ENCODE measurements around the gene ERCC6L. TPM values are rescaled to one million over a fixed set of nuclear protein-coding genes. Genes with fewer than 3 reads are reported as not detected.

ERCC6L gene
- total RNA-seq, 2 donors from 2014 or later: 0.10 TPM; not detected in 1

DNA sequence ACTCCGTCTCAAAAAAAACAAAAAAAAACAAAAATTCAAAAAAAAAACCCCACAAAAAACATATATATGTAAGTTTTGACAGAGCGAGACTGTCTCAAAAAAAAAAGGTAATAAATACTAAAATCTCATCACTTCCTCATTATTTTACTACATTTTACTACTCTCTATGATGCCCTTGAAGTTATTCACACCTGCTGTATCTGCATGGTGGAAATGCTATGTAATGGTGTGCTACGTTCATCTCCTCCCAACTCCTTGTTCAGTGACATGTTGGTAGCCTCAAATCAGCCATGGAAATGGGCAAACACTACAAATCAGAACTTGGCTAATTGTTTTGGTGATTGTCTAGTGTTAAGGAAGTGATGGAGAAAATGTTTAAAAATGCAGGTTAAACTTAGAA lies 26.4 kb upstream of the ERCC6L start:
- H3K36me3 Mint-ChIP-seq (ENCODE audit: low read depth): peaks cover 3% of the 10 kb centered on the region

DNA sequence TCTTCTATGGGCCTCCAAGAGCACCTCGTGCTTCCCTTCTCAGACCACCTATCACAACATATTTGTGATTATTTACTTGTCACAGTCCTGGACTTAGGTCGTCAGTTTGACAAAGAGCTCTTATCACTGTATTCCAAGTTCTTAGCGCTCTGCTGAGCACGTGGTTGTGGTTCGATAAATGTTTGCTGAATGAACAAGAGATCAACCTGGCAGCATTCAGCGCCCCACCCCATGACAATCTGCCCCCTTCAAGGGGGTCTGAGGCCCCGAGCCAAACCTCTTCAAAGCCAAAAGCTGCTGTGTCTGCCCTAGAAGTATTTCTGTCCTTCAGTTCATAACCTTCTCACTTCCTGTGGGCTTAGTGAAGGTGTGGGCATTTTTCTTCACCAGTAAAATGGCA lies 23.2 kb upstream of the ERCC6L start:
- Mint-ChIP-seq H3K4me1 (peaks cover 5% of the 10 kb centered on the region), H3K27ac (no peak overlapping the region), H3K4me3 (no peak overlapping the region), H3K36me3 (ENCODE audit: low read depth) (no peaks in the 10 kb centered on the region), H3K27me3 (no peaks in the 10 kb centered on the region)
- ATAC-seq: no peak
- H3K9me3 ChIP-seq (ENCODE audit: control insufficient read depth, low read length, poor library complexity, severe bottlenecking): no peaks in the 10 kb centered on the region
- no peak for DNase-seq

More for the DNA sequence above, 26.4 kb upstream of the ERCC6L start:
- Mint-ChIP-seq H3K4me3 (no peak overlapping the region), H3K27me3 (no peaks in the 10 kb centered on the region), H3K4me1 (peaks cover 2% of the 10 kb centered on the region), H3K27ac (no peak overlapping the region)
- ATAC-seq (no peak), DNase-seq (no peak)
- no peaks in the 10 kb centered on the region for H3K9me3 ChIP-seq (ENCODE audit: control insufficient read depth, low read length, poor library complexity, severe bottlenecking)

- H3K4me1 Mint-ChIP-seq: peaks cover 5% of the 10 kb centered on the region
Measured at GRCh38 chrX:72260448-72260847, 21.6 kb upstream of the ERCC6L start.

DNA sequence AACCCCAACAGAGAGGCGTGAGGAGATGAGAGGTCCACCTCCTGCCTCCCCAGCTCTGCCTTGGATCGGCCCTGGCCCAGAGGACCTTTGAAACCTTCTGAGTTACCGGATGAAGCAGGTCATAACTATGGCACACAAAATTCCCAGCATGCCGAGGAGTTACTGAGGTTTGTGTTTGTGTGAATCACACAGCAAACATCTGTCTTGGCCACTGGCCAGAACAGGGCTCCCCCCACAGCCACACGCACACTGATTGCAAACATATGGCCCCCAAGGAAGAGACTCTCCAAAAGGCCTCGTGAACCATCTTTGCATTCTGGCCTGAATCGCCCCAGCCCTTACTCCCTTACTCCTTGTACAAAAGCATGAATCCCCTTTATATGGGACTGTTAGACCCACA lies 19.3 kb upstream of the ERCC6L start:
- Mint-ChIP-seq H3K4me1 (peaks cover 8% of the 10 kb centered on the region), H3K27me3 (peaks cover 25% of the 10 kb centered on the region), H3K36me3 (ENCODE audit: low read depth) (peaks cover 3% of the 10 kb centered on the region), H3K4me3 (no peak overlapping the region), H3K27ac (no peak overlapping the region)
- no peaks in the 10 kb centered on the region for H3K9me3 ChIP-seq (ENCODE audit: control insufficient read depth, low read length, poor library complexity, severe bottlenecking)
- no peak for DNase-seq
- ATAC-seq: no peak

More at GRCh38 chrX:72260448-72260847, 21.6 kb upstream of the ERCC6L start:
- H3K9me3 ChIP-seq (ENCODE audit: control insufficient read depth, low read length, poor library complexity, severe bottlenecking): no peaks in the 10 kb centered on the region
- Mint-ChIP-seq H3K27ac (no peak overlapping the region), H3K4me3 (no peak overlapping the region), H3K36me3 (ENCODE audit: low read depth) (no peaks in the 10 kb centered on the region), H3K27me3 (peaks cover 12% of the 10 kb centered on the region)
- no peak for DNase-seq
- no peak for ATAC-seq

GRCh38 chrX:72255864-72256263 lies 17.0 kb upstream of the ERCC6L start:
- H3K9me3 ChIP-seq (ENCODE audit: control insufficient read depth, low read length, poor library complexity, severe bottlenecking): no peaks in the 10 kb centered on the region
- no peak overlapping the region for H3K4me3 Mint-ChIP-seq
- H3K27me3 Mint-ChIP-seq: peaks cover 32% of the 10 kb centered on the region
- H3K36me3 Mint-ChIP-seq (ENCODE audit: low read depth): peaks cover 3% of the 10 kb centered on the region
- H3K27ac Mint-ChIP-seq: no peak overlapping the region
- DNase-seq: no peak
- H3K4me1 Mint-ChIP-seq: peaks cover 6% of the 10 kb centered on the region
- ATAC-seq: no peak

DNA sequence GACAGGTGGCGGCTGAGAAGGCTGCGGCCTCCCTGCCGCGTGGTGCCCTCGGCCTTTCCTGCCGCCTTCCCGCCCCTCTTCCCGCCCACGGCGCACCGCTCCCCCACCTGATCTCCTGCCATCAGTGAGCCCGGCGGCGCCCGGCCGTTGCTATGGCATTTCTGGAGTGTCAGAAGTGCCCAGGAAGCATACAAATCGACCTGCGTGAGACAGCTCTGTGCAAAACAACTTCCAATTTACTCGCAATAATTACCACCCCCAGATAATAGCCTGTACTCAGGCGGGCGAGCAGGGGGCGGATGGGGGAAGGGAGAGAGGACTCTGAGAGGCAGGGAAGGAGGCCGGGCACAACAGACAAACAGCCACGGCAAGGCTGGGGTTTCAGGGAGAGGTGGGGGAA lies 16.6 kb upstream of the ERCC6L start:
- H3K27me3 Mint-ChIP-seq: peaks cover 32% of the 10 kb centered on the region
- ATAC-seq: no peak
- H3K4me1 Mint-ChIP-seq: peaks cover 6% of the 10 kb centered on the region
- no peak for DNase-seq
- H3K36me3 Mint-ChIP-seq (ENCODE audit: low read depth): peaks cover 3% of the 10 kb centered on the region
- H3K27ac Mint-ChIP-seq: no peak overlapping the region
- H3K4me3 Mint-ChIP-seq: peak overlapping the region; percentile 21
- H3K9me3 ChIP-seq (ENCODE audit: control insufficient read depth, low read length, poor library complexity, severe bottlenecking): no peaks in the 10 kb centered on the region

GRCh38 chrX:72254816-72255215 lies 16.0 kb upstream of the ERCC6L start:
- Mint-ChIP-seq H3K27me3 (peaks cover 32% of the 10 kb centered on the region), H3K27ac (no peak overlapping the region), H3K4me3 (no peak overlapping the region), H3K4me1 (peaks cover 6% of the 10 kb centered on the region), H3K36me3 (ENCODE audit: low read depth) (peaks cover 3% of the 10 kb centered on the region)
- no peaks in the 10 kb centered on the region for H3K9me3 ChIP-seq (ENCODE audit: control insufficient read depth, low read length, poor library complexity, severe bottlenecking)
- no peak for ATAC-seq
- DNase-seq: no peak

DNA sequence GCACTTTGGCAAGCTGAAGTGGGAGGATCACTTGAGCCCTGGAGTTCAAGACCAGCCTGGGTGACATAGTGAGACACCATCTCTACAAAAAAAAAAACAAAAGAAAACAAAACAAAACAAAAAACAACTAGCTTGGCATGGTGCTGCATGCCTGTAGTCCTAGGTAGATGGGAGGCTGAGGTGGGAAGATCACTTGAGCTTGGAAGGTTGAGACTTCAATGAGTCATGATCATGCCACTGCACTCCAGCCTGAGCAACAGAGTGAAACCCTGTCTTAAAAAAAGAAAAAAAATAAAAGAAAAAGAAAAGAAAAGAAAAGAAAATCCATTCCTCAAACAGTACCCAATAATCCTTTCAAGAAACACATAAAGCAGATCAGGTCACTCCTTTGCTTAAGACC lies 14.9 kb upstream of the ERCC6L start:
- H3K27me3 Mint-ChIP-seq: peaks cover 32% of the 10 kb centered on the region
- H3K27ac Mint-ChIP-seq: no peak overlapping the region
- H3K4me3 Mint-ChIP-seq: peak overlapping the region; percentile 33
- ATAC-seq (no peak), DNase-seq (no peak)
- H3K4me1 Mint-ChIP-seq: peaks cover 6% of the 10 kb centered on the region
- peaks cover 3% of the 10 kb centered on the region for H3K36me3 Mint-ChIP-seq (ENCODE audit: low read depth)
- no peaks in the 10 kb centered on the region for H3K9me3 ChIP-seq (ENCODE audit: control insufficient read depth, low read length, poor library complexity, severe bottlenecking)

DNA sequence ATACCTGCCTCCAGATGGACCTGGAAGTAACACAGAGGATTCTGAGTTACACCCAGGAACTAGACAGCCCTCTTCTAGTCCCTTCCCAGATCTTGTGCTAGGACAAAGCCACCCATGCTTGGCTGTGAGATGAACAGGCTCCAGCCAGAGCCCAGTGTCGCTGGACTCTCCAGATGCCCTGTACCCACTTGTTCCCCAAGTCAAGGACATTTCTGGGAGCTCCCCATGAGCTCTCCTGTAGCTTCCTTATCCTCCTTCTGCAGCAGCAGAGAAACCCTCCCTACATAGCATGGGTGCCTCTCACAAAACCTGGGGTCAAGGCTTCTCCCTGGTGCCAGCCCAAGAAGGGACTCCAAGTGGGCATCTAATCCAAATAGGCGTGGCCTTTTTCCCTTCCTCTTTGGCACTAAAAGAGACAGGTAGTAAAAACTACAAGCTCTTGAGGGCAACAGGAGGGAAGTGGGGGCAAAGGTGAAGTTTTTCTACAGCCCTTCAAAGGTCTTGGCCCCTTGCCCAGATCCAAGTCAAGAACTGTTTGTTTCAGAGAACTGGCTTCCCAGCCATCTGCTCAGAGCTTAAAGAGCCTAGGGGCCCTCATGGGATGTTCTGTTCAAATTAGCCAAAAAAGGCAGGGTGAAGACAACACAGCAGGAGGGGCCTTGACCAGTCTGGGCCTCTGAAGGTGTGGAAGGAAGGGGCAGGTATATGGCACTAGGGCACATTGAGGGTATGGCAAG lies 8.5 kb upstream of the ERCC6L start:
- H3K9me3 ChIP-seq (ENCODE audit: control insufficient read depth, low read length, poor library complexity, severe bottlenecking): no peaks in the 10 kb centered on the region
- H3K27me3 Mint-ChIP-seq: no peaks in the 10 kb centered on the region
- no peak overlapping the region for H3K4me3 Mint-ChIP-seq
- no peaks in the 10 kb centered on the region for H3K4me1 Mint-ChIP-seq
- no peak overlapping the region for H3K27ac Mint-ChIP-seq
- DNase-seq (no peak), ATAC-seq (no peak)
- no peaks in the 10 kb centered on the region for H3K36me3 Mint-ChIP-seq (ENCODE audit: low read depth)

GRCh38 chrX:72245461-72246089 lies 6.7 kb upstream of the ERCC6L start:
- Mint-ChIP-seq H3K4me3 (no peak overlapping the region), H3K4me1 (no peaks in the 10 kb centered on the region), H3K36me3 (ENCODE audit: low read depth) (no peaks in the 10 kb centered on the region), H3K27ac (no peak overlapping the region), H3K27me3 (no peaks in the 10 kb centered on the region)
- ATAC-seq: no peak
- DNase-seq: peak in 2 of 3 donors; percentile 12 to 26
- no peaks in the 10 kb centered on the region for H3K9me3 ChIP-seq (ENCODE audit: control insufficient read depth, low read length, poor library complexity, severe bottlenecking)

DNA sequence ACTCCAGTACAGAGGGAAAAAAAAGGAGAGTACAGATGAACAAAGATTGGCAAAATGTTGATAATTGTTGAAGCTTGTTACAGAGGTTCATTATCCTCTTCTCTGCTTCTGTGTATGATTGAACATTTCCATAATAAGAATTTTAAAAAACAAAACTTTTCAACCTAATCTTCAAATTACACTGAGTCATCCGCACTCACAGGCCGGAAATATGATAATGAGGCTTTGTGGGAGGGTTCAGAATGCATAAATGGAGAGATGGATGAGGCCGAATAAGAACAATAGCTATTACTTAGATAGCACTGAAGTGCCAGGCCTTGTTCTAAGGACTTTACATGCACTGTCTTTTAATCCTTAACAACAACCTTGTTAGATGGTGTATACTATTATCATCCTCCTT lies 4.6 kb upstream of the ERCC6L start:
- H3K9me3 ChIP-seq (ENCODE audit: control insufficient read depth, low read length, poor library complexity, severe bottlenecking): no peaks in the 10 kb centered on the region
- Mint-ChIP-seq H3K27ac (no peak overlapping the region), H3K27me3 (no peaks in the 10 kb centered on the region), H3K4me1 (no peaks in the 10 kb centered on the region), H3K4me3 (no peak overlapping the region), H3K36me3 (ENCODE audit: low read depth) (no peaks in the 10 kb centered on the region)
- no peak for DNase-seq
- ATAC-seq: no peak

DNA sequence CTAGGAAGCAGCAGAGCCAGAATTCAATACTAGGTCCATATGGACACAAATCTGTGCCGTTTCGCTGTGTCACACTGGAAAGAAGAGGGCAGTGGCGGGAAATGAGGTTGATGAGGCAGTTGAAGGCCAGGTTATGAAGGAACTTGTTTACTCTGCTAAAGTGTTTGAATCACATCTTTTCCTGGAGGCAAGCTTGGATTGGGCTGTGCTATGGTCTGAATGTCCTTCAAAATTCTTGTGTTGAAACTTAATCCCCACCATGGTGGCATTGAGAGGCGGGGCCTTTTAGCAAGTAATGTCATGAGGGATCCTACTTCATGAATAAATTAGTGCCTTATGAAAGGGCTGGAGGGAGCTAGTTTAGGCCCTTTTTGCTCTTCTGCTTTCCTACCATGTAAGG lies 2.1 kb upstream of the ERCC6L start:
- ATAC-seq (no peak), DNase-seq (no peak)
- no peaks in the 10 kb centered on the region for H3K36me3 Mint-ChIP-seq (ENCODE audit: low read depth)
- H3K4me3 Mint-ChIP-seq: no peak overlapping the region
- no peaks in the 10 kb centered on the region for H3K27me3 Mint-ChIP-seq
- no peaks in the 10 kb centered on the region for H3K9me3 ChIP-seq (ENCODE audit: control insufficient read depth, low read length, poor library complexity, severe bottlenecking)
- H3K4me1 Mint-ChIP-seq: peaks cover 2% of the 10 kb centered on the region
- no peak overlapping the region for H3K27ac Mint-ChIP-seq

GRCh38 chrX:72238183-72238582 lies 644 bp downstream of the ERCC6L start:
- DNase-seq (no peak), ATAC-seq (no peak)
- Mint-ChIP-seq H3K27me3 (no peaks in the 10 kb centered on the region), H3K36me3 (ENCODE audit: low read depth) (no peaks in the 10 kb centered on the region), H3K4me1 (peaks cover 2% of the 10 kb centered on the region), H3K27ac (no peak overlapping the region), H3K4me3 (peak overlapping the region; percentile 75)
- no peaks in the 10 kb centered on the region for H3K9me3 ChIP-seq (ENCODE audit: control insufficient read depth, low read length, poor library complexity, severe bottlenecking)

GRCh38 chrX:72236841-72237240 lies 2.0 kb downstream of the ERCC6L start:
- no peak overlapping the region for H3K4me3 Mint-ChIP-seq

More at GRCh38 chrX:72236841-72237240, 2.0 kb downstream of the ERCC6L start:
- no peaks in the 10 kb centered on the region for H3K9me3 ChIP-seq (ENCODE audit: control insufficient read depth, low read length, poor library complexity, severe bottlenecking)
- Mint-ChIP-seq H3K27me3 (no peaks in the 10 kb centered on the region), H3K36me3 (ENCODE audit: low read depth) (no peaks in the 10 kb centered on the region), H3K4me1 (peaks cover 2% of the 10 kb centered on the region), H3K27ac (no peak overlapping the region)
- no peak for DNase-seq
- ATAC-seq: no peak

Data from T-helper 17 cell (primary cell).